ENCODE measurements around the gene TM9SF1.

DNA sequence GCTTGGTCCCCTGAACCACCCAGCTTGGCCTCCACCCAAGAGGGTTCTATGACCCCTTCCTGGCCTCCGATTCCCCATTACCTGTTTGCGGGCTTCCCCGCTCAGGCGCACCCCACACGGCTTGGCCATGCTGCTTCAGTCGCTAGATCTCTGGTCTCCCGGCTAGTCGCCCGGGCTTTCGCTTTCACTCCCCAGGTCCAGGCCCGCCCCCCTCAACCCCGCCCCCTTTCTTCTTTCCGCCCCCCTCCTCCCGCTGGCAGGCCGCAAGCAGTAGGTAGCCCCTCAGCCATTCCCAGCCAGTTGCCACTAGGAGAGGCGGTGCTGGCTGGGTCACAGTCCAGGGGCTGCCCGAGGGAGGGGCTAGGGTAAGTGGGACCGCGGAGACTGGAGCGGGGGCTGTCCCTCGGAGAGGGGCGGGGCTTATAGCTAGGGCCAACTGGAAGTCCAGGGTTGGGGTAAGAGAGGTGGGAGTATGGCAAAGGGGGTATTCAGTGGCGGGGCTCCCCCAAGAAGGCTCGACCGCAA is 48.7 kb downstream of the TM9SF1 start, which contains the start of gene PSME2:
- TF ChIP-seq, protein P1, sequence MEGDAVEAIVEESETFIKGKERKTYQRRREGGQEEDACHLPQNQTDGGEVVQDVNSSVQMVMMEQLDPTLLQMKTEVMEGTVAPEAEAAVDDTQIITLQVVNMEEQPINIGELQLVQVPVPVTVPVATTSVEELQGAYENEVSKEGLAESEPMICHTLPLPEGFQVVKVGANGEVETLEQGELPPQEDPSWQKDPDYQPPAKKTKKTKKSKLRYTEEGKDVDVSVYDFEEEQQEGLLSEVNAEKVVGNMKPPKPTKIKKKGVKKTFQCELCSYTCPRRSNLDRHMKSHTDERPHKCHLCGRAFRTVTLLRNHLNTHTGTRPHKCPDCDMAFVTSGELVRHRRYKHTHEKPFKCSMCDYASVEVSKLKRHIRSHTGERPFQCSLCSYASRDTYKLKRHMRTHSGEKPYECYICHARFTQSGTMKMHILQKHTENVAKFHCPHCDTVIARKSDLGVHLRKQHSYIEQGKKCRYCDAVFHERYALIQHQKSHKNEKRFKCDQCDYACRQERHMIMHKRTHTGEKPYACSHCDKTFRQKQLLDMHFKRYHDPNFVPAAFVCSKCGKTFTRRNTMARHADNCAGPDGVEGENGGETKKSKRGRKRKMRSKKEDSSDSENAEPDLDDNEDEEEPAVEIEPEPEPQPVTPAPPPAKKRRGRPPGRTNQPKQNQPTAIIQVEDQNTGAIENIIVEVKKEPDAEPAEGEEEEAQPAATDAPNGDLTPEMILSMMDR (IDR thresholded peaks at IDR 0.05), result no peak
- no peak for TF ChIP-seq EP300 (IDR thresholded peaks at IDR 0.05)

Measured in esophagus muscularis mucosa (tissue), 3 donors.